ENCODE measurements around the gene PAPPA2.

- TF ChIP-seq SMC3 (IDR thresholded peaks at IDR 0.05; ENCODE audit: low read depth, low read length), result no peak
- no peak for TF ChIP-seq MXI1 (IDR thresholded peaks at IDR 0.05; ENCODE audit: borderline replicate concordance, low read depth, low read length)
- no peak for TF ChIP-seq CTCF (conservative IDR thresholded peaks at IDR 0.05; ENCODE audit: low read depth, low read length)
- TF ChIP-seq USF2 (IDR thresholded peaks at IDR 0.05; ENCODE audit: low read depth, low read length), result no peak
- TF ChIP-seq POLR2A (IDR thresholded peaks at IDR 0.05; ENCODE audit: low read depth, low read length), result no peak
- no peak for TF ChIP-seq ELK1 (IDR thresholded peaks at IDR 0.05; ENCODE audit: borderline replicate concordance, low read depth, low read length)
- TF ChIP-seq RCOR1 (IDR thresholded peaks at IDR 0.05; ENCODE audit: insufficient replicate concordance, low read length), result no peak
- no peak for TF ChIP-seq CHD1 (IDR thresholded peaks at IDR 0.05; ENCODE audit: low read depth, low read length)
- TF ChIP-seq RAD21 (IDR thresholded peaks at IDR 0.05; ENCODE audit: low read length), result no peak
- no peak for TF ChIP-seq MAZ (IDR thresholded peaks at IDR 0.05; ENCODE audit: borderline replicate concordance, low read depth, low read length)
- TF ChIP-seq CEBPB (IDR thresholded peaks at IDR 0.05; ENCODE audit: low read depth, low read length), result no peak
- no peak for TF ChIP-seq FOS (IDR thresholded peaks at IDR 0.05; ENCODE audit: low read depth, low read length)
Observed at GRCh38 chr1:176831150-176831549, 368.2 kb downstream of the PAPPA2 start.
